ENCODE data around the gene PASK.

Gene PASK

GRCh38 chr2:241074065-241074818, 75.0 kb downstream of the PASK start:
- WGBS, 2 experiments, result 93 to 94% methylated on average over 16 of the region's 16 CpGs
- no peak overlapping the region for H3K27ac ChIP-seq (ENCODE audit: insufficient read depth, low read depth, low read length, poor library complexity, severe bottlenecking)
- no peak overlapping the region for H3K4me3 ChIP-seq (ENCODE audit: insufficient read depth, low read depth, low read length)
- H3K36me3 ChIP-seq (ENCODE audit: control insufficient read depth, insufficient read depth, low read length), result no peaks in the 10 kb centered on the region
- no peaks in the 10 kb centered on the region for H3K9me3 ChIP-seq (ENCODE audit: control insufficient read depth, low read length)
- H3K27me3 ChIP-seq (ENCODE audit: control insufficient read depth, insufficient read depth, low read length, poor library complexity, severe bottlenecking), result no peaks in the 10 kb centered on the region
- H3K4me1 ChIP-seq (ENCODE audit: control insufficient read depth, insufficient read depth, low read length), result peaks cover 3% of the 10 kb centered on the region

GRCh38 chr2:241073166-241074064, 75.9 kb downstream of the PASK start:
- H3K9me3 ChIP-seq (ENCODE audit: control insufficient read depth, low read length), result no peaks in the 10 kb centered on the region
- H3K27ac ChIP-seq (ENCODE audit: insufficient read depth, low read depth, low read length, poor library complexity, severe bottlenecking), result no peak overlapping the region
- H3K4me3 ChIP-seq (ENCODE audit: insufficient read depth, low read depth, low read length), result no peak overlapping the region
- no peaks in the 10 kb centered on the region for H3K27me3 ChIP-seq (ENCODE audit: control insufficient read depth, insufficient read depth, low read length, poor library complexity, severe bottlenecking)
- no peaks in the 10 kb centered on the region for H3K36me3 ChIP-seq (ENCODE audit: control insufficient read depth, insufficient read depth, low read length)
- peaks cover 3% of the 10 kb centered on the region for H3K4me1 ChIP-seq (ENCODE audit: control insufficient read depth, insufficient read depth, low read length)
- WGBS, 2 experiments, result 85 to 87% methylated on average over 25 of the region's 25 CpGs

DNA sequence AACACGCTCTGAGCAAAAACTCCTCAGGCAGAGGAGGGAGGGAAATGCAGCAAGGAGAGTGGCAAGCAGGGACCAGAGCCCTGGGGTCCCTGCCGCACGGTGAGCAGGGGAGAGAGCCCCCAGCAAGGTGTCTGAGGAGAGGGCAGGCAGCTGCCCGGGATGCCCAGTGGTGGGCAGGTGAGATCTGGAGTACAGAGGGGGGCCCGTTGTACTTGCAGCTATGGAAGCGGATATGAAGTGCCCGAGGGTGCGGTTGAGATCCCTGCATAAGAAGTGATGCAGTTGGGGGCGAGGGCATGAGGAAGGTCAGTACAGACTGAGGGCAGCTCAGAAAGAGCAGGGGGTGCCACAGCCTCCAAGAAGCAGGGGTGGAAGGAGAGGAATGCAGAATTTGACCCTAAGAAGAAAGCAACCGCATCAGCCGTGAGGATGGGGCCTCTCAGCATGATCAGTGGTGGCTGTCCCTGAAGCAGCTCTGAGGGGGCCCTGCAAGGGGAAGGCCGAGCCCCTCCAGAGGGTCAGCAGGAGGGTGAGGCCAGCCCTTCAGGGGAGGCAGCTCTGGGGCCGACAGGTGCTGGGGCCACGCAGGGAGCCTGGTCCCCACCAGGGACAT, 76.6 kb downstream of the PASK start:
- H3K27ac ChIP-seq (ENCODE audit: insufficient read depth, low read depth, low read length, poor library complexity, severe bottlenecking), result no peak overlapping the region
- 84 to 89% methylated on average over 14 of the region's 14 CpGs for WGBS, 2 experiments
- H3K4me1 ChIP-seq (ENCODE audit: control insufficient read depth, insufficient read depth, low read length), result peaks cover 3% of the 10 kb centered on the region
- no peaks in the 10 kb centered on the region for H3K36me3 ChIP-seq (ENCODE audit: control insufficient read depth, insufficient read depth, low read length)
- no peaks in the 10 kb centered on the region for H3K9me3 ChIP-seq (ENCODE audit: control insufficient read depth, low read length)
- H3K4me3 ChIP-seq (ENCODE audit: insufficient read depth, low read depth, low read length), result no peak overlapping the region
- H3K27me3 ChIP-seq (ENCODE audit: control insufficient read depth, insufficient read depth, low read length, poor library complexity, severe bottlenecking), result no peaks in the 10 kb centered on the region

DNA sequence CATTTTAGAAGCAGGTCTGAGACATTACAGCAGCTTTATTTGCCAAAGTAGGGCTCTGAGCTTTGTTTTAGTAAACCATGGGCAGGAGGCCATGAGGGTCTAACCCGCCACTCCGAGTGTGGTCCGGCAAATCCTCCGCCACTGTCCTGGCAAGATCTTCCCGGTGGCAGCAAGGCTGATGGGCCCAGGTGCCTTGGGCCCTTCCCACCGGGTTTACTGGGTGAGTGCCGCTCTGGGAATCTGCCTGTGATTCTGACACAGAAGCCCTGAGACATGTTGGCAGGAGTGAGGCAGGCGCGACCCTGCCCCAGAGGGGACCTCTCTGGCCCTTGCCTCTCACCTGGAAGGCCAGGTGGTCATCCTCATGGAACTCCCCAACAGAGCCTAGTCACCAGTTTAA, 77.1 kb downstream of the PASK start:
- Histone ChIP-seq H3K27ac (ENCODE audit: insufficient read depth, low read depth, low read length, poor library complexity, severe bottlenecking) (no peak overlapping the region), H3K36me3 (ENCODE audit: control insufficient read depth, insufficient read depth, low read length) (no peaks in the 10 kb centered on the region), H3K4me1 (ENCODE audit: control insufficient read depth, insufficient read depth, low read length) (peaks cover 3% of the 10 kb centered on the region), H3K4me3 (ENCODE audit: insufficient read depth, low read depth, low read length) (no peak overlapping the region), H3K9me3 (ENCODE audit: control insufficient read depth, low read length) (no peaks in the 10 kb centered on the region), H3K27me3 (ENCODE audit: control insufficient read depth, insufficient read depth, low read length, poor library complexity, severe bottlenecking) (no peaks in the 10 kb centered on the region)
- 82 to 84% methylated on average over 9 of the region's 9 CpGs for WGBS, 2 experiments

DNA sequence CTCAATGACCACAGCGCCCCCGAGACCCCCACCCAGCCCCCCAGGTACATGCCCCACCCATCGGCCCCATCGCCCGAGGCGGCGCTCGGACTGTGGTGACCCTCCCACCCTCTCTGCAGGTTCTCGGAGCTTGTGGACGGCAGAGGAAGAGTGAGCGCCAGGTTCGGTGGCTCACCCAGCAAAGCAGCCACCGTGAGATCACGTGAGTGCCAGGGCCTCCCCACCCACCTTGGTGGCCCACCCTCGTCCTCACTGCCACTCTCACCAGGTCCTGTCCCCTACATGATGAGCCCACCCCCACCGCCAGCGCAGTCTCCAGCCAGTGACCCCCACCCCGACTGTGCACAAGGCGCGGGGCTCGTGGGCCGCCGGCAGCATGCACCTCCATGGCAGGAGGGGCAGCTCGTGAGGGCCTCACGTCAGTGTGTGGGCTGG, 77.6 kb downstream of the PASK start:
- 95% methylated on average over 25 of the region's 25 CpGs for WGBS, 2 experiments
- no peaks in the 10 kb centered on the region for H3K27me3 ChIP-seq (ENCODE audit: control insufficient read depth, insufficient read depth, low read length, poor library complexity, severe bottlenecking)
- no peak overlapping the region for H3K4me3 ChIP-seq (ENCODE audit: insufficient read depth, low read depth, low read length)
- H3K9me3 ChIP-seq (ENCODE audit: control insufficient read depth, low read length), result no peaks in the 10 kb centered on the region
- no peak overlapping the region for H3K27ac ChIP-seq (ENCODE audit: insufficient read depth, low read depth, low read length, poor library complexity, severe bottlenecking)
- H3K36me3 ChIP-seq (ENCODE audit: control insufficient read depth, insufficient read depth, low read length), result no peaks in the 10 kb centered on the region
- H3K4me1 ChIP-seq (ENCODE audit: control insufficient read depth, insufficient read depth, low read length), result peaks cover 3% of the 10 kb centered on the region

GRCh38 chr2:241070811-241071676, 78.2 kb downstream of the PASK start:
- no peak overlapping the region for H3K4me3 ChIP-seq (ENCODE audit: insufficient read depth, low read depth, low read length)
- H3K36me3 ChIP-seq (ENCODE audit: control insufficient read depth, insufficient read depth, low read length), result no peaks in the 10 kb centered on the region

DNA sequence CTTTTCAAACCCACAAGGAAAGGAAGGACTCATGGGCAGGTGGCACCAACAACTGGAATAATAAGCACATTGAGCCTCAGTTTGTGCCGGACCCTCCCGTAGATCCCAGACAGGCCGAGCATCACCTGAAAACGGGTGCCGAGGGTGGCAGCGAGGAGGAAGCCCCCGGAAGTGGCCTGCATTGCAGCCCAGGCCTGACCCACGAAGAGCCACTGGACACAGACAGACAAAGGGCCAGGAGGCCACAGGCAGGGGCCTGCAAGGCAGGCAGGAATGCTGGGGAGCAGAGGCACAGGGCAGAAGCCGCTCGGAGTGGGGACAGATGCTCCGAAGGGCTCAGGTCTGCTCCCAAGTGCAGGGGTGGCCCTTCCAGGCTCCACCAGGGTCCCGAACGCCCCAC, 78.9 kb downstream of the PASK start:
- Histone ChIP-seq H3K4me3 (ENCODE audit: insufficient read depth, low read depth, low read length) (no peak overlapping the region), H3K36me3 (ENCODE audit: control insufficient read depth, insufficient read depth, low read length) (no peaks in the 10 kb centered on the region)
- WGBS, 2 experiments, result 93 to 95% methylated on average over 13 of the region's 13 CpGs

More at GRCh38 chr2:241070811-241071676, 78.2 kb downstream of the PASK start:
- Histone ChIP-seq H3K9me3 (ENCODE audit: control insufficient read depth, low read length) (no peaks in the 10 kb centered on the region), H3K27ac (ENCODE audit: insufficient read depth, low read depth, low read length, poor library complexity, severe bottlenecking) (no peak overlapping the region), H3K27me3 (ENCODE audit: control insufficient read depth, insufficient read depth, low read length, poor library complexity, severe bottlenecking) (no peaks in the 10 kb centered on the region), H3K4me1 (ENCODE audit: control insufficient read depth, insufficient read depth, low read length) (peaks cover 3% of the 10 kb centered on the region)
- WGBS, 2 experiments, result 91% methylated on average over 31 of the region's 31 CpGs

GRCh38 chr2:241069821-241070281, 79.4 kb downstream of the PASK start:
- WGBS, 2 experiments, result 84 to 85% methylated on average over 26 of the region's 26 CpGs
- H3K27me3 ChIP-seq (ENCODE audit: control insufficient read depth, insufficient read depth, low read length, poor library complexity, severe bottlenecking), result no peaks in the 10 kb centered on the region
- H3K27ac ChIP-seq (ENCODE audit: insufficient read depth, low read depth, low read length, poor library complexity, severe bottlenecking), result no peak overlapping the region

More for the DNA sequence above, 78.9 kb downstream of the PASK start:
- no peaks in the 10 kb centered on the region for H3K27me3 ChIP-seq (ENCODE audit: control insufficient read depth, insufficient read depth, low read length, poor library complexity, severe bottlenecking)
- no peaks in the 10 kb centered on the region for H3K9me3 ChIP-seq (ENCODE audit: control insufficient read depth, low read length)
- no peak overlapping the region for H3K27ac ChIP-seq (ENCODE audit: insufficient read depth, low read depth, low read length, poor library complexity, severe bottlenecking)
- peaks cover 3% of the 10 kb centered on the region for H3K4me1 ChIP-seq (ENCODE audit: control insufficient read depth, insufficient read depth, low read length)

GRCh38 chr2:241068942-241069810, 80.1 kb downstream of the PASK start:
- no peaks in the 10 kb centered on the region for H3K27me3 ChIP-seq (ENCODE audit: control insufficient read depth, insufficient read depth, low read length, poor library complexity, severe bottlenecking)
- H3K4me1 ChIP-seq (ENCODE audit: control insufficient read depth, insufficient read depth, low read length), result peaks cover 3% of the 10 kb centered on the region
- no peaks in the 10 kb centered on the region for H3K9me3 ChIP-seq (ENCODE audit: control insufficient read depth, low read length)
- no peaks in the 10 kb centered on the region for H3K36me3 ChIP-seq (ENCODE audit: control insufficient read depth, insufficient read depth, low read length)
- no peak overlapping the region for H3K27ac ChIP-seq (ENCODE audit: insufficient read depth, low read depth, low read length, poor library complexity, severe bottlenecking)
- 88 to 89% methylated on average over 28 of the region's 28 CpGs for WGBS, 2 experiments
- no peak overlapping the region for H3K4me3 ChIP-seq (ENCODE audit: insufficient read depth, low read depth, low read length)

More at GRCh38 chr2:241069821-241070281, 79.4 kb downstream of the PASK start:
- Histone ChIP-seq H3K36me3 (ENCODE audit: control insufficient read depth, insufficient read depth, low read length) (no peaks in the 10 kb centered on the region), H3K4me1 (ENCODE audit: control insufficient read depth, insufficient read depth, low read length) (peaks cover 3% of the 10 kb centered on the region), H3K4me3 (ENCODE audit: insufficient read depth, low read depth, low read length) (no peak overlapping the region), H3K9me3 (ENCODE audit: control insufficient read depth, low read length) (no peaks in the 10 kb centered on the region)
